ENCODE data around the gene LRMDA.

The LRMDA gene

GRCh38 chr10:75828413-75828812 lies 397.0 kb downstream of the LRMDA start:
- TF ChIP-seq, protein P1, sequence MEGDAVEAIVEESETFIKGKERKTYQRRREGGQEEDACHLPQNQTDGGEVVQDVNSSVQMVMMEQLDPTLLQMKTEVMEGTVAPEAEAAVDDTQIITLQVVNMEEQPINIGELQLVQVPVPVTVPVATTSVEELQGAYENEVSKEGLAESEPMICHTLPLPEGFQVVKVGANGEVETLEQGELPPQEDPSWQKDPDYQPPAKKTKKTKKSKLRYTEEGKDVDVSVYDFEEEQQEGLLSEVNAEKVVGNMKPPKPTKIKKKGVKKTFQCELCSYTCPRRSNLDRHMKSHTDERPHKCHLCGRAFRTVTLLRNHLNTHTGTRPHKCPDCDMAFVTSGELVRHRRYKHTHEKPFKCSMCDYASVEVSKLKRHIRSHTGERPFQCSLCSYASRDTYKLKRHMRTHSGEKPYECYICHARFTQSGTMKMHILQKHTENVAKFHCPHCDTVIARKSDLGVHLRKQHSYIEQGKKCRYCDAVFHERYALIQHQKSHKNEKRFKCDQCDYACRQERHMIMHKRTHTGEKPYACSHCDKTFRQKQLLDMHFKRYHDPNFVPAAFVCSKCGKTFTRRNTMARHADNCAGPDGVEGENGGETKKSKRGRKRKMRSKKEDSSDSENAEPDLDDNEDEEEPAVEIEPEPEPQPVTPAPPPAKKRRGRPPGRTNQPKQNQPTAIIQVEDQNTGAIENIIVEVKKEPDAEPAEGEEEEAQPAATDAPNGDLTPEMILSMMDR (IDR thresholded peaks at IDR 0.05; ENCODE audit: insufficient read depth, low read depth, low read length, missing control alignments): no peak
- no peak for DNase-seq (ENCODE audit: low read depth)
- no peak overlapping the region for H3K4me3 ChIP-seq (ENCODE audit: low read depth, low read length)

DNA sequence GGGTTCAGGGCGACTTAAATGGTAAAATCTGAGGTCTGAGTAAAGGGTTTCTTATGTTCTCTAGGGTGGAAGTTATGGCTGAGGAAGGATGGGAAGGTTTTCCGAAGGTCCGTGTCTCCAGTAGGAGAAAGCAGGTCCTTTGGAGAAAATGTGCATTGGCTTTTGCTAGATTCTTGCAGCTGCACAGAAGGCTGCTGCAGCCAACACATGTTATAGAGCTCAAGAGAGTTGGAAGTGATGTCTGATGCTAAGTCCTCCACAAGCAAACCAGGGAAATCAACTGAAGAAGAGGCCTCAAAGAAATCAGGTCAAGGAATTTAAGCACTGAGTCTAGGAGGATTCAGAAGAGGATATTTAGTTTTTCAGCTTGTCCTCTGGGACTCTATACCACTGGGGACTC lies 404.6 kb downstream of the LRMDA start:
- H3K4me3 ChIP-seq (ENCODE audit: low read depth, low read length): no peak overlapping the region
- DNase-seq (ENCODE audit: low read depth): no peak
- TF ChIP-seq, protein P1 (IDR thresholded peaks at IDR 0.05; ENCODE audit: insufficient read depth, low read depth, low read length, missing control alignments): no peak

GRCh38 chr10:75838486-75838885 lies 407.1 kb downstream of the LRMDA start:
- TF ChIP-seq, protein P1 (IDR thresholded peaks at IDR 0.05; ENCODE audit: insufficient read depth, low read depth, low read length, missing control alignments): no peak
- no peak for DNase-seq (ENCODE audit: low read depth)
- no peak overlapping the region for H3K4me3 ChIP-seq (ENCODE audit: low read depth, low read length)

DNA sequence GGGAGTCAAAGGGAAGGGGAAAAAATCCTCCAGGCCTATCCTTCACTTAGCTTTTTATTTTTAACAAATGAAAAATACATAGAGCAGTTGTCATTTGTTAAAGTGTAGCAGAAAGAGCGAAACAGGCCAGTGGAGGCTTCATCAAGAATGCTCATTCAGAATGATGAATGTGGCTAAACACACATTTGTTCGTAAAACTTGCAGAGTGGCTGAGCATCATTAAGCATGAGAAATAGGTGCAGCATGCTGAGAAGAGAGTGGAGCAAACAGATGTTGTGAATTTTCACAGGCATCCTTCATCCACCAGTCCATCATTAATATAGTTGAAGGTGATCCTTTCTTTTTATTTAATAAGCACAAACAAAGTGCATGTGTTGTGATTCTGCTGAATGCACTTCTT lies 407.6 kb downstream of the LRMDA start:
- H3K4me3 ChIP-seq (ENCODE audit: low read depth, low read length): no peak overlapping the region
- TF ChIP-seq, protein P1 (IDR thresholded peaks at IDR 0.05; ENCODE audit: insufficient read depth, low read depth, low read length, missing control alignments): no peak
- DNase-seq (ENCODE audit: low read depth): no peak

GRCh38 chr10:75841266-75841665 lies 409.8 kb downstream of the LRMDA start:
- no peak overlapping the region for H3K4me3 ChIP-seq (ENCODE audit: low read depth, low read length)
- TF ChIP-seq, protein P1 (IDR thresholded peaks at IDR 0.05; ENCODE audit: insufficient read depth, low read depth, low read length, missing control alignments): no peak
- DNase-seq (ENCODE audit: low read depth): no peak

DNA sequence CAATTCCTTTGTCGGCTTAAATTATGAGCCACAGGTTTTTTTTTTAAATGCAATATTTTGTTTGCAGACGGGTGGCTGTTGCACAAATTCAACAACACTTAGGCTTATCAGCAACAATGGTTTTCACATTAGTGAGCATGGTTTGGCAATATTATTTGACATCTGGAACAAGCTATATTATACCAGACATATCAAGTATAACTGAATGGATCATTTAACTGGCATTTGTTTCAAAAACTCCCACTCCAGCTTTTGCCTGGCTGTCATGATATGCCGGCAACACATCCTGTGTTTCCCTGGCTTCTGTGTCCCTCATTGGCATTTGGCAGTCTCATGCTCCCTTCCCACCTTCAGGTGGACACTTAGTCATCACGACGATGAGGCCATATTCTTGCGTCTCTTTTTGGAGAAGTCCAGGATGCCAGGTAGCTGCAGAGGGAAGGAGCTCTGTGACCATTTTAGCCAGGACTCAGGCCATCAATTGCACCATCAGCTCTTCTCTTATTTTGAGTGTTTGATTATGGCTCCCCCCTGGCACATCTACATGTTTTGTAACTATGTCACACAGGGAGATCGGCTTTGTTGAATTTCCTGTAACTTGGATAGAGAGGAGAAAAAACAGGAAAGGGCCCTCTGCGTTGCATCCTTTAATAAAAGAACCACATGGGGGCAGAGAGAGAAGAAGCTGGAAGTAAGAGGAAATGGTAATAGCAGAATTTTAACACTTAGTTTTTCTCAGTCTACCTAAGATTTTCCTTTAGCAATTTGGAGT lies 413.9 kb downstream of the LRMDA start:
- TF ChIP-seq, protein P1 (IDR thresholded peaks at IDR 0.05; ENCODE audit: insufficient read depth, low read depth, low read length, missing control alignments): no peak
- no peak overlapping the region for H3K4me3 ChIP-seq (ENCODE audit: low read depth, low read length)
- DNase-seq (ENCODE audit: low read depth): no peak

GRCh38 chr10:75847477-75847876 lies 416.1 kb downstream of the LRMDA start:
- no peak overlapping the region for H3K4me3 ChIP-seq (ENCODE audit: low read depth, low read length)
- no peak for DNase-seq (ENCODE audit: low read depth)
- TF ChIP-seq, protein P1 (IDR thresholded peaks at IDR 0.05; ENCODE audit: insufficient read depth, low read depth, low read length, missing control alignments): no peak
